ENCODE data around the gene RWDD3. TPM values are rescaled to one million over a fixed set of nuclear protein-coding genes. Genes with fewer than 3 reads are reported as not detected.

The RWDD3 gene
- total and polyA plus RNA-seq, 2 of the 13 experiments (the other 11 are each of a cell fraction or from before 2014, with no cell fraction given): 18.3 to 21.2 TPM

- 98% methylated on average over 8 of the region's 14 CpGs for WGBS (ENCODE audit: low lambda C conversion rate)
- Histone ChIP-seq H3K9ac (ENCODE audit: insufficient read depth, low read depth, low read length) (no peak overlapping the region), H3K27me3 (ENCODE audit: control insufficient read depth in 1 of 2, insufficient read depth in 2 of 2, low read length in 2 of 2) (no peaks in the 10 kb centered on the region), H3K4me2 (ENCODE audit: low read depth, low read length) (no peak overlapping the region), H3K4me1 (ENCODE audit: insufficient read depth, low read length) (no peaks in the 10 kb centered on the region), H3K9me3 (ENCODE audit: low read length) (no peaks in the 10 kb centered on the region), H3K36me3 (replicated peaks in 1 of 2; ENCODE audit: control insufficient read depth in 1 of 2, insufficient read depth in 2 of 2, low read length in 2 of 2) (no peaks in the 10 kb centered on the region), H4K20me1 (ENCODE audit: insufficient read depth, low read length) (no peaks in the 10 kb centered on the region), H3K79me2 (ENCODE audit: insufficient read depth, low read length) (no peaks in the 10 kb centered on the region), H3K27ac (ENCODE audit: extremely low read length, insufficient read depth, low read length) (no peak overlapping the region), H3K4me3 (replicated peaks in 1 of 3; ENCODE audit: insufficient read depth in 1 of 3, low read depth in 2 of 3, low read length in 3 of 3) (no peak overlapping the region), H2AFZ (ENCODE audit: low read length) (no peak overlapping the region)
- no peak for TF ChIP-seq PRPF4 (IDR thresholded peaks at IDR 0.05; ENCODE audit: low read depth, low read length, poor library complexity, severe bottlenecking)
- no peak for TF ChIP-seq DNMT1 (CRISPR knock-in tag; IDR thresholded peaks at IDR 0.05)
- TF ChIP-seq BCL6 (CRISPR knock-in tag; IDR thresholded peaks at IDR 0.05): no peak
- no peak for TF ChIP-seq SETDB1 (CRISPR knock-in tag; IDR thresholded peaks at IDR 0.05; ENCODE audit: borderline replicate concordance)
- TF ChIP-seq GMEB1 (CRISPR knock-in tag; IDR thresholded peaks at IDR 0.05; ENCODE audit: borderline replicate concordance): no peak
- TF ChIP-seq TCF7L2 (IDR thresholded peaks at IDR 0.05; ENCODE audit: low read depth, low read length): no peak
- TF ChIP-seq ISX (CRISPR knock-in tag; conservative IDR thresholded peaks at IDR 0.05): no peak
- no peak for TF ChIP-seq ZNF253 (CRISPR knock-in tag; IDR thresholded peaks at IDR 0.05; ENCODE audit: borderline replicate concordance)
- no peak for TF ChIP-seq HCFC1 (IDR thresholded peaks at IDR 0.05; ENCODE audit: low read depth, low read length)
- no peak for TF ChIP-seq ZNF331 (CRISPR knock-in tag; IDR thresholded peaks at IDR 0.05)
- TF ChIP-seq ELF3 (CRISPR knock-in tag; IDR thresholded peaks at IDR 0.05): no peak
- no peak for TF ChIP-seq ZNF567 (CRISPR knock-in tag; IDR thresholded peaks at IDR 0.05; ENCODE audit: borderline replicate concordance)
- no peak for TF ChIP-seq MTA3 (CRISPR knock-in tag; IDR thresholded peaks at IDR 0.05)
- ChIA-PET CTCF (ENCODE audit: low intra/inter-chr PET ratio, low total read pairs) (no interaction called here), POLR2A (no interaction called here)
- no peak for ATAC-seq
- intact Hi-C loops (cut with micrococcal nuclease; ENCODE audit: unreplicated experiment) (no loop called here), in situ Hi-C loops (cut with HindIII; ENCODE audit: extremely low pct_ligation_motif_present, low pct_unique_long_range_greater_than_20kb) (no loop called here)
- no TSS peak for BruUV-seq (replicated peaks)
- no peak for FAIRE-seq
- DNase-seq (ENCODE audit: low spot score): no peak
Observed at GRCh38 chr1:95216292-95216990, 17.6 kb upstream of the RWDD3 start.

Data from HepG2 (cell line).